Activated CD8-positive, alpha-beta memory T cell treated with anti-CD3 and anti-CD28 coated beads, Interleukin-2, amount 50 U/mL, for 4 hours (primary cell): ENCODE measurements around the gene ARHGEF37.
"Not testable (repeated sequence)": the region's sequence is repeated elsewhere in the genome, so short reads cannot be mapped to it uniquely, and the experiment has no call there.

ENCODE experiments used
- DNase-seq: peaks from one replicate; pipeline ENCODE4 v3.0.0-alpha.2; 2020

ARHGEF37 gene

DNA sequence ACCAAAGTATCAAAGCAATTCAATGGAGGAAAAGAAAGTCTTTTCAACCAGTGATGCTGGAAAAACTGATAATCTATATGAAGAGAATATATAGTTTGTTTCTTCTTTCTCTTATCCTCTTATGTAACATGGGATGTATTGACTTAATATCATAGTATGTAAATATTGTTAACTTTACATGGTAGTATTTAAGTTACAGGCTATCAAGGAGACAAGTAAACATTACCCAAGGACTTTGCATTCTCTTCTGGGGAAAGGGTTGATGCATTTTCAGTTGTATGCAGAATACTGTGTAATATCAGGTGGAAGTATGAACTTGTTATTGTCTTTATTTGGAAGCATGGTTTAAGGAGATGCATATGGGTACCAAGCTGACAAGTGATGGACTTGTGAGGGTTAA lies 9.1 kb upstream of the ARHGEF37 start:
- no peak for DNase-seq

- DNase-seq, result no peak
Measured at GRCh38 chr5:149572576-149573231, 8.6 kb upstream of the ARHGEF37 start.

DNA sequence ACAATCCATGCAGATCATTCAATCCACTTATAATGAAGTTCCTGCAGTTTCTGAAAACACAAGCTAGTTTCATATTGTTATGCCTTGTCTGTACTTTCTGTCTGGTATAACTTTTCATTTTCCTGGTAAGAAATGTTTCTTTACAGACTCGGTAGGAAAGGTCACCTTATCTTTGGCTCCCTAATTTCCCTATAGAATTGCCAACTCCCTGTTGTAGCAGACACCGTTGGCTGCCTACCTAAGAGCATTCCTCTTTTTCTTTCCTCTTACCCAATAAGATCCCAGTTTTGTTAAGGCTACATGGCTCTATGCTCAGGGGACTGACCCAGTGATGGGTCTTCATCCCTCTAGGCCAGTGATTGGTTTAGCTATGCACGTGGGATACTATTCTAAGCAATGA lies 6.2 kb upstream of the ARHGEF37 start:
- no peak for DNase-seq

DNA sequence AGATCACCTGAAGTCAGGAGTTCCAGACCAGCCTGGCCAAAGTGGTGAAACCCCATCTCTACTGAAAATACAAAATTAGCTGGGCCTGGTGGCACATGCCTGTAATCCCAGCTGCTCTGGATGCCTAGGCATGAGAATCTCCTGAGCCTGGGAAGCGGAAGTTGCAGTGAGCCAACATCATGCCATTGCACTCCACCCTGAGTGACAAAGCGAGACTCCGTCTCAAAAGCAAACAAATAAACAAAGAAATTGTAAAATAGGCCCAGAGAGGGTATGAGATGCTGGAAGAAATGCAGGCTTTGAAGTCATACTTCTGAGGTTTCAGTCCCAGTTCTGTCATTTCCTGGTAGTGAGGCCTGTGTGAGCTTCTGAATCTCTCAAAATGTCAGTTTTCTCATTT lies 5.3 kb upstream of the ARHGEF37 start:
- no peak for DNase-seq

- no peak for DNase-seq
Measured at GRCh38 chr5:149578896-149579295, 2.4 kb upstream of the ARHGEF37 start.

DNA sequence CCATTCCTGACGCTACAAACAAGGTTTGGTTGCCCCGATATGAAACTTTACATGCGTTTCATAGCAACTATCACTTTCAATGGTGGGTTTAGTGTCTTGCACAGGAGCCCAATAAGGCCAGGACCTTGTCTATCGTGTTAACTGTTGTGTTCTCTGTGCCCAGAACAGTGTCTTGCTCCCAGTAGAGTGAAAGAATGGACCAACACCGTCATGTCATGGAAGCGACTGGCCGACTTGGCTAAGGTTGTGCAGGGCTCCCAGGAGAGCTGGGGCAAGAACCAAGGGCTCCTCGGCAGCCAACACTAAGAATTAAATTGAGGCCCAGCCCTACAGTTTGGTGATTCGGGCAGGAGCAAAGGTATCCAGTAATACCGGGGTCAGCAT lies 498 bp upstream of the ARHGEF37 start:
- no peak for DNase-seq

DNA sequence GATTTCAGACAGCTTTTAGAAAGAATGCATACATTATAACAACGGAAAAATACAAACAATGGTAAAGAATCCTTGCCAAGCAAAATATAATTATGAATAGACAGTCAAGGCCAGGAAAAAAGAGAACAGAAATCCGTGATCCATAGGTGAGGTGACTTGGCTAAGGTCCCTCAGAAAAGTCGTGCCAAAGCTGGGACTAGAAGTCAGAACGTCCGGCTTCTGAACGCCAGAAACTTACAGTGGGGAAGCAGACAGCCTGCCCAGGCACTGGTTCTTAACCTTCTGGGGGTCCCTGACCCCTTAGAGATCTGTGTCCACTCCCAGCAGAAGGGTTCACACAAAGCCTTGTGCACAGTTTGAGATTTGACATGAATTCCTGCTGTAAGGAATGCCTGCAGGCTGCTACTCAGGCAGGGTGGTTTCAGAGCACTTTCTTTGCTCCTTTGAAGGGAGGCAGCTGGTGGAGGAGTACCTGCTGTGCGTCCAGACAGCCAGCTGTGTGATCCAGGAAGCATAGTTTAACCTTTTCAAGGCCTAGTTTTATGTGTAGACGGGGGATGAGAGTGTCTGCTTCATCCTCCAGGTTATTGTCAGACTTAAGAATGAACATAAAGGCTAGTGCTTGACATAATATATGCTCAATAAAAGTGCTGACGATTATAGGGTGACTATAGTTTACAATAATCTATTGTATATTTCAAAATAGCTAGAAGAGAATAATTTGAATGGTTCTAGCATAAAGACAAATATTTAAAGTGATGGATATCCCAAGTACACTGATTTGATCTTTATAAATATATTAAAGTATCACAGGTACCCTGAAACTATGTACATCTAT lies 852 bp downstream of the ARHGEF37 start:
- DNase-seq, result no peak

DNA sequence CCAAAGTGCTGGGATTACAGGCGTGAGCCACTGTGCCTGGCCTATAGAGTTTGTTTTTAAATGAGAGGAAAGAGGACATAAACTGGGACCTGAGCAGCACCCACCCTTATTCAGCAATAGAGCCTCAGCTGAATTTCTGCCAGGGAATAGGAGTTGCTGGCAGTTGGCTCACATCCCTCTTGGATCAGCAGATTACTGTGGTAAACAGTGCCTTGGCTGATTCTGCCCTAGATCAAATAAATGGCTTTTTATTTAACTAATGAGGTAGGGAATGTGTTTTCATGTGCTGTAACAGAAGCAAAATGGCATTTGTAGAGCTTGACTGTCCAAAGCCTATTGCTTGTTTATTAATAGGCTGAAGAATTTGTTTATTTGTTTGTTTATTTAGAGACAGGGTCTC lies 2.1 kb downstream of the ARHGEF37 start:
- DNase-seq, result no peak

DNA sequence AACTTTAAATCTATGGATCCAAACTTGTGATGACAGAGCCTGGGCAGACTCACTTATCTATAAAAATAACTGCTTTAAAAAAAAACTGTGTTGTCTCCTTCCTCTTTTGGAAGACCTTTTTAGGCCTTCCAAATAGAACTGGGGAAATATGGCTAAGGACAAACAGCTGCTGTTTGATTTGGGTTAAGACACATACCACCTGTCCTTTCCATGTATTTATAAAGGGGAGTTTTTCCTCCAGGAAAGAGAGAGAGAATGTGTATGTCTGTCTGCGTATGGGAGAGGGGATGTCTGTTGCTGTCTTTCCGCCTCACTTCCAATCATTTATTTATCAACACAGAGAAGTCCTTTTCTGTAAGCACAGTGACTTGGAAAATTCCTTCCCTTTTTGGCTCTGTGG lies 2.8 kb downstream of the ARHGEF37 start:
- no peak for DNase-seq

DNA sequence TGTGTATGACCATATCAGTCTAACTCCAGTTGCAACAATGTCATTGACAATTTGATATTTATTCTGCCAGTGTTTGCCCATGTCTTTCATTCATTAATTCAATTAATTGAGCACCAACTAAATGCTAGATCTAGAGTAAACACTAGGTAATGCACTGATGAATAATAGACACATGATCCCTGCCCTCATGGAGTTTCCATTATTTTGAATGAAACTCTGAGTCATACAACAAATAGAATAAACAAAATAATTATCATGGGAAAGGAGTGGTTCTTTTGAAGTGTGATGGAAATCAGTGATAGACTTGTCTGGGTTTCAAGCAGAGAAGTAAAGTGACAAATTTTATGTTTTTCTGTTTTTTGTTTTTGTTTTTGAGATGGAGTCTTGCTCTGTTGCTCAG lies 4.6 kb downstream of the ARHGEF37 start:
- DNase-seq, result no peak

DNA sequence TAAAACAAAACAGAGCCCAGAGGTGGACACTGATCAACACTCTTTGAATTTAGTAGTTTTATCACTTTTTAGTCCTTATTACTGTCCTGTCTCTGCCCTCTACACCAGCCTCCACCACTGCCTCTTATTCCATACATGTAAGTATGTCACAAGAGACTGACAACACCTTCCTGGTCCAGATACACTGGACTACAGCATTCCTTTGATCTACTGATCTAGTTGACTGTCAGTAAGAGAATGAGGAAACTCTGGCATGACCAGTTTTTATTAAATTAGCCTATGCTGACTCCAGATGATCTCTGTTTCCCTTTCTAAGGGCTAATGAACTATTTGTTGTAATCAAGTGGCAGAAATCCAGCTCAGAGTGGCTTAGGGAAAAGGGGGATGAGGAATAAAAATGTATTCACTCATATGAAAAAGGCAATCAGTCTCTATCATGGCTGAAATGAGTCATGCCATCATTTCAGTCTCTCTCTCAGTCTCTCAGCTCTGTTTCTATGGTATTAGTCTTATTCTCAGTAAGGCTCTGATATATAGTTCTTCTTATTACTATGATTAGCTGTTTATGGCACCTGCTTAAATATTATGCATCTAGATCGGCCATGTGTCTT lies 5.5 kb downstream of the ARHGEF37 start:
- DNase-seq, result no peak

DNA sequence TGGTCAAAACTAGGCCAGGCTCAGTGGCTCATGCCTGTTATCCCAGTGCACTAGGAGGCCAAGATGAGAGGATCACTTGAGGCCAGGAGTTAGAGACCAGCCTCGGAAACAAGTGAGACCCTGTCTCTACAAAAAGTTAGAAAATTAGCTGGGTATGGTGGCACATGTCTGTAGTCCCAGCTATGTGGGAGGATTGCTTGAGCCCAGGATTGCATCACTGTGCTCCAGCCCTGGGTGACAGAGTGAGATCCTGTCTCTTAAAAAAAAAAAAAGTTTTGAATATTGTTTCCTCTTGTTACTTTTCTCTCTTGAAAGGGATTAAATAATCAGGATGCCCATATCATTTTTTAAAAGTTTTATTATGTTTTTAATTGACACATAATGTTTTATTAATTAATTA lies 7.6 kb downstream of the ARHGEF37 start:
- DNase-seq, result no peak

DNA sequence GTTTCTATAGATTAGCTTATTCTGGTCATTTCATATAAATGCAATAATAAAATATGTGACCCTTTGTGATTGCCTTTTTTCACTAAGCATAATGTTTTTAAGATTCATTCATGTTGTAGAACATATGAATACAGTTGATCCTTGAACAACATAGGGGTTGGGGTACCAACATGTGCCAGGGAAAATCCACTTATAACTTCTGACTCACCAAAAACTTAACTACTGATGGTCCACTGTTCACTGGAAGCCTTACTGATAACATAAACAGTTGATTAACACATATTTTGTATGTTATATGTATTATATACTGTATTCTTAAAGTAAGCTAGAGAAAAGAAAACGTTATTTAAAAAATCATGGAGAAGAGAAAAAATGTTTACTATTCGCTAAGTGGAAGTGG lies 12.1 kb downstream of the ARHGEF37 start:
- DNase-seq, result no peak

DNA sequence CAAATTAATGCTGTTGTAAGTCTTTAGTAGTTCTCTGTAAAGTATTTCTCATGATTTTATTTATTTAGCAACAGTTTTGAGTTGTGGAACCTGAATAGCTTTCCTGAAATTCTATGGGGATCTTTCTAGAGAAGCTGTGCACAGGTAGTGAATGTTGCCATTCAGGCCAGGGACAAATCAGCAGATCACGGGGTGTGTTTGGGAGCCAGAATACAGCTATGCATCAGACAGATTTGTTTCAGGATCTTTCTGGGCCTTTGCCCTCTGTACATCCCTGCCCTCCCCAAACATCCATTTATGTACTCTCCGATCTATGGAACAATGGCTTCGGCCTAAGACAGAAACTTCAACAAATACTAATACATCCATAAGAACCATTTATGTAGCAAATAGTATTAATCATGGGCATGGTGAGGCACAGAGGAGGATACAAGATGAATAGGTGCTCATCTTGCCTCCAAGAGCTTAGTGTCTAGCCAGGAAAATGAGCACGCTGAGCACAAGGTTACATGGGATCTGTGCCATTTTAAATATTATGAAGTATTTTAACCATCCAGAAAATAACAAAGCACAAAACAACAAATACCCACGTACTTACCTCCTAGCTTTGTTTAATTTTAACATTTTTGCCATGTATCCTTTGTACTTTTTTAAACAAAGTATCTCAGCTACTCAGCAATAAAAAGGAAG lies 13.1 kb downstream of the ARHGEF37 start:
- DNase-seq, result no peak

- DNase-seq, result not testable (repeated sequence)
Measured at GRCh38 chr5:149595105-149595504, 13.8 kb downstream of the ARHGEF37 start.

- DNase-seq, result no peak
Measured at GRCh38 chr5:149596712-149597111, 15.4 kb downstream of the ARHGEF37 start.

GRCh38 chr5:149597618-149598017 lies 16.3 kb downstream of the ARHGEF37 start:
- DNase-seq, result no peak

DNA sequence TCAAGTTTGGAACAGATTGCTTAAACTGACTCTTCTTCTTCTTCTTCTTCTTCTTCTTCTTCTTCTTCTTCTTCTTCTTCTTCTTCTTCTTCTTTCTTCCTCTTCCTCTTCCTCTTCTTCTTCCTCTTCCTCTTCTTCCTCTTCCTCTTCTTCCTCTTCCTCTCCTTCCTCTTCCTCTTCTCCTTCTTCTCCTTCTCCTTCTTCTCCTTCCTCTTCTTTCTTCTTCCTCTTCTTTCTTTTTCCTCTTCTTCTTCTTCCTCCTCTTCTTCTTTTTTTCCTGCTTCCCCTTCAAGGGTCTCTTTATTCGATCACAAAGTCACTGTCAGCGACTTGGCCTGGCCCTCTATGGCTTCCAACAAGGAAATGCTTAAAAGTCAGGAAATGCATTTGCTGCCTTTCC lies 16.9 kb downstream of the ARHGEF37 start:
- DNase-seq, result not testable (repeated sequence)

GRCh38 chr5:149598966-149599365 lies 17.7 kb downstream of the ARHGEF37 start:
- no peak for DNase-seq

DNA sequence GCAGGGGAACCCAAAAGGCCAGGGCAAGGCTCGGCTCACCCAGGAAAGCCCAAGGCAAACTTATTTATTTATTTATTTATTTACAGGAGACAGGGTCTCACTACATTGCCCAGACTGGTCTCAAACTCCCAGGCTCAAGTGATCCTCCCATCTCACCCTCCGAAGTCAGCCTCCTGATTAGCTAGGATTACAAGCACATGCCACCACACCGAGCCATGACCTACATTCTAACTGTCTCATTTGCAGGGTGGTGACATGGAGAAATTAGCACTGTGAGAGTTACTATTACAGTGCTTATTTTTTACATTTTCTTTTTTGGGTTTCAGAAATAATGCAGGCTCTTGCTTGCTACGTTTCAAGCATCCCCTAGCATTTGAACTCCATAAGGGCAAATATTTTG lies 18.1 kb downstream of the ARHGEF37 start:
- no peak for DNase-seq

DNA sequence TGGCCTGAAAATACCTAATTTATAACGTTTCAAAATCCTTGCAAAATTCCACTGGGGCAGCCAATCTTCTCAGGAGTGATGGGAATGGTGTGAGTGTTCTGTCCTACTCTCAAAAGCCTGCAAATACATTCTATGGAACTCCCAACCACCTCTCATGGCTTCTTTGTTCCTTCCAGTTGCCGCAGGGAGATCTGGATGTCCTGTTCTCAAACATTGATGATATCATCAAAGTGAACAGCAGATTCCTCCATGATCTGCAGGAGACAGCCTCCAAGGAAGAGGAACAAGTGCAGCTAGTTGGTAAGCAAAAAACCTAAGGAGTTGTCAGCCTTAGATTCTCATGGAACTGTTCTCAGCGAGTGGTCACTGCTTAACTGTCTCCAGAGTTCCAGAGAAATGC lies 19.6 kb downstream of the ARHGEF37 start:
- DNase-seq, result no peak

- DNase-seq, result no peak
Measured at GRCh38 chr5:149603210-149603609, 21.9 kb downstream of the ARHGEF37 start.

- DNase-seq, result no peak
Measured at GRCh38 chr5:149603920-149604319, 22.6 kb downstream of the ARHGEF37 start.

GRCh38 chr5:149604321-149604720 lies 23.0 kb downstream of the ARHGEF37 start:
- DNase-seq, result no peak
